ENCODE measurements around the gene CHPF. TPM values are rescaled to one million over a fixed set of nuclear protein-coding genes. Genes with fewer than 3 reads are reported as not detected.

CHPF gene
- total RNA-seq, 1 experiment from 2014 or later = 228 TPM

DNA sequence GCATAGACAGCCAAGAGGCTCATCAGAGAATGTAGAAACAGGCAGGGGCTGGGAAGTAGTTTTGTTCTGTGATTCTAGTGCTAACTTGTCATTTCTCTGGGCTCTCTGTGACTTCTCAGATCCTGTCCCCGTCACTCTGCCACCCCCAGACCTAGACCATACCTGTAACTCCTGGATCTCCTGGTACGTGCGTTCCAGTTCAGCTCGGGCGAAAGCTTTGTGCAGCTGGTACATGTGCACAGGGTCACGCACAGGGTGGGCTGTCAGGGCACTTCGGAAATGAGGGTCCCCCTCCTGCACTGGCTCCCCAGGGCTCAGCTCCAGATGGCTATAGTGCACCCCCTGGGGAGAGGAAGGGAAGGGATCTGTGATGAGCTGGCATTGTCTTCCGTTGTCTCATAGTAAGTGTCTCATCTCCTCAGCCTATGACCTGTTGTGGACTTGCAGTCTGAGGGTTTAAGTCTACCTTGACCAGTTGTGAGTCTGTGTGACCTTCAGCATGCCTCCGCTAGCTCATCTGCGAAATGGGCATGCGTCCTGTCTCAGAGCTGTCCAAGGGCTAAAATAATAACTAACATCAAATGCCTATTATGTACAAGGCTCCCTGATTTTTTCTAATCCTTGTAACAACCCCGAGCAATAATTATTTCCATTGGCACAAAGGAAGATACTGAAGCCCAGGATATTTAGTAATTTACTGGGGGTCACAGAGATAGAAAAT, 2.7 kb downstream of the CHPF start:
- RAD21 ChIA-PET (ENCODE audit: low non-redundant PET in 1 of 2, low total read pairs in 2 of 2, uncharacterized antibody in 2 of 2, unreplicated experiment in 2 of 2) = interaction anchor here in 1 of 2 experiments (1.5 kb wide), 1 partner anchor 57 kb away, joined by 3 read pairs; the partner anchor contains the start of gene STK11IP
- Histone ChIP-seq H3K9ac (ENCODE audit: low read length) (0 out of 2 replicates have a peak overlapping the region, but pooled peaks have one; percentile 95), H3K9me3 (ENCODE audit: control insufficient read depth in 1 of 2, insufficient read depth in 1 of 2, low read depth in 1 of 2, low read length in 2 of 2) (no peaks in the 10 kb centered on the region), H3K9me2 (ENCODE audit: insufficient read depth) (no peaks in the 10 kb centered on the region), H3K4me2 (ENCODE audit: low read length) (peak overlapping the region; percentile 98), H3K27me3 (ENCODE audit: insufficient read depth, low read length) (no peaks in the 10 kb centered on the region), H3K4me3 (replicated peaks in 1 of 2; ENCODE audit: low read depth in 1 of 2, low read length in 2 of 2) (peak overlapping the region in 1 of 2 experiments; percentile 75; a peak in 1 of 4 replicates), H3K27ac (ENCODE audit: low read depth, low read length) (no peak overlapping the region; the same call in 1 of the 2 replicates), H3K79me2 (ENCODE audit: insufficient read depth, low read length) (peaks cover 49% of the 10 kb centered on the region), H3K36me3 (ENCODE audit: control insufficient read depth in 1 of 2, insufficient read depth in 2 of 2, low read length in 2 of 2) (peaks cover 0 to 28% of the 10 kb centered on the region in 2 experiments; a peak in 2 of 4 replicates), H4K20me1 (ENCODE audit: insufficient read depth) (peaks cover 6% of the 10 kb centered on the region; the same call in 1 of the 2 replicates), H2AFZ (ENCODE audit: low read depth, low read length, poor library complexity, severe bottlenecking) (no peak overlapping the region), H3K4me1 (ENCODE audit: control insufficient read depth in 1 of 2, insufficient read depth in 2 of 2, low read length in 2 of 2) (peaks cover 19 to 75% of the 10 kb centered on the region in 2 experiments)
- BruUV-seq (replicated peaks) = no TSS peak
- POLR2A ChIA-PET = no interaction called here
- DNase-seq (ENCODE audit: low read depth, low spot score) (no peak), ATAC-seq (no peak)
- TF ChIP-seq ZBTB33 (IDR thresholded peaks at IDR 0.05; ENCODE audit: extremely low read depth, insufficient replicate concordance, low read length) (no peak), POLR2AphosphoS5 (IDR thresholded peaks at IDR 0.05; ENCODE audit: low read depth, low read length) (no peak; the same call in 1 of the 2 replicates), MAX (IDR thresholded peaks at IDR 0.05) (no peak), SRF (IDR thresholded peaks at IDR 0.05; ENCODE audit: low read depth) (no peak), EZH2 (IDR thresholded peaks at IDR 0.05) (no peak), YY1 (IDR thresholded peaks at IDR 0.05; ENCODE audit: extremely low read depth, insufficient replicate concordance, low read depth, low read length) (no peak), JUND (IDR thresholded peaks at IDR 0.05) (no peak), ZNF274 (IDR thresholded peaks at IDR 0.05; ENCODE audit: low read depth, low read length) (no peak), ELF1 (IDR thresholded peaks at IDR 0.05; ENCODE audit: borderline replicate concordance, low read depth) (no peak), FOSL1 (IDR thresholded peaks at IDR 0.05; ENCODE audit: low read depth) (no peak), ATF3 (IDR thresholded peaks at IDR 0.05) (no peak), RAD21 (IDR thresholded peaks at IDR 0.05; ENCODE audit: low read depth) (no peak), SP1 (IDR thresholded peaks at IDR 0.05; ENCODE audit: low read depth) (no peak), ZFX (IDR thresholded peaks at IDR 0.05) (no peak), CBX3 (IDR thresholded peaks at IDR 0.05; ENCODE audit: low read depth) (no peak), CEBPB (IDR thresholded peaks at IDR 0.05; ENCODE audit: low read depth) (no peak), EZH2phosphoT487 (IDR thresholded peaks at IDR 0.05; ENCODE audit: borderline replicate concordance) (no peak)
- intact Hi-C loops (cut with micrococcal nuclease) = loop anchor here (1.0 to 5.0 kb wide), 4 partner anchors 86 to 479 kb away; partner anchors contain the start of genes IHH and SLC4A3
- CTCF ChIA-PET = interaction anchor here (0.7 to 3.0 kb wide), 9 partner anchors 9 to 152 kb away, joined by 3 to 15 read pairs (median 5); partner anchors contain the start of genes GMPPA and STK11IP

Measured in HCT116 (cell line).